K562 (cell line): ENCODE data around the gene SMAD7.

Source experiments
- CBX2 ChIP-seq: fragments of 200-600 bp; sonication (generic); IDR thresholded peaks from one replicate; pipeline ENCODE4 v1.6.1; 2012; ENCODE audit warnings: mild to moderate bottlenecking, low read length, inconsistent platforms; ENCODE audit not compliant: insufficient read depth, poor library complexity, severe bottlenecking
- RAD21 ChIP-seq, 2 experiments: fragments of 250-450 bp in 1 of 2; fragments of 450-650 bp in 1 of 2; sonication (Bioruptor Pico) in 1 of 2; formaldehyde crosslinking in 1 of 2; IDR thresholded peaks in 1 of 2; conservative IDR thresholded peaks in 1 of 2; 2 replicates each; pipeline versions ENCODE4 v1.4.0 to v1.8.0; 2020 to 2022; ENCODE audit warnings: mild to moderate bottlenecking in 2 of 2, moderate library complexity in 1 of 2
- RAD51 ChIP-seq: fragments of 450-650 bp; IDR thresholded peaks from 2 replicates; pipeline ENCODE4 v1.7.1; 2016; ENCODE audit warnings: low read depth, mild to moderate bottlenecking, borderline replicate concordance
- ZBTB33 ChIP-seq: sonication (generic); formaldehyde crosslinking; IDR thresholded peaks from 2 replicates; pipeline ENCODE4 v1.8.1; 2023; ENCODE audit warnings: mild to moderate bottlenecking, missing genetic modification reagents
- ZNF24 ChIP-seq: fragments of 450-650 bp; IDR thresholded peaks from 2 replicates; pipeline ENCODE4 v1.6.1; 2016
- ZNF668 ChIP-seq: fragments of 250-450 bp; sonication (Bioruptor Pico); IDR thresholded peaks from 2 replicates; pipeline ENCODE4 v1.8.0; 2022; ENCODE audit warnings: mild to moderate bottlenecking, inconsistent platforms

GRCh38 chr18:48876590-48876989, 74.2 kb downstream of the SMAD7 start:
- TF ChIP-seq CBX2: no peak
- no peak for TF ChIP-seq ZBTB33
- no peak for TF ChIP-seq RAD21 (CRISPR knock-in tag; conservative IDR thresholded peaks at IDR 0.05 in 1 of 2, IDR thresholded peaks at IDR 0.05 in 1 of 2)
- no peak for TF ChIP-seq RAD51
- TF ChIP-seq ZNF668 (CRISPR knock-in tag): no peak
- TF ChIP-seq ZNF24: no peak
